HG03442 (cell line): ENCODE data around the gene VAV3.
A peak's percentile ranks its signal among the peaks of the same experiment; 100 is the strongest.

Experiments used
- ATAC-seq: cut with Tn5 transposase; IDR thresholded peaks from one replicate; pipeline ENCODE4 v1.9.1; 2021; ENCODE audit warnings: mild to moderate bottlenecking, moderate library complexity; ENCODE audit not compliant: unreplicated experiment

Gene VAV3

DNA sequence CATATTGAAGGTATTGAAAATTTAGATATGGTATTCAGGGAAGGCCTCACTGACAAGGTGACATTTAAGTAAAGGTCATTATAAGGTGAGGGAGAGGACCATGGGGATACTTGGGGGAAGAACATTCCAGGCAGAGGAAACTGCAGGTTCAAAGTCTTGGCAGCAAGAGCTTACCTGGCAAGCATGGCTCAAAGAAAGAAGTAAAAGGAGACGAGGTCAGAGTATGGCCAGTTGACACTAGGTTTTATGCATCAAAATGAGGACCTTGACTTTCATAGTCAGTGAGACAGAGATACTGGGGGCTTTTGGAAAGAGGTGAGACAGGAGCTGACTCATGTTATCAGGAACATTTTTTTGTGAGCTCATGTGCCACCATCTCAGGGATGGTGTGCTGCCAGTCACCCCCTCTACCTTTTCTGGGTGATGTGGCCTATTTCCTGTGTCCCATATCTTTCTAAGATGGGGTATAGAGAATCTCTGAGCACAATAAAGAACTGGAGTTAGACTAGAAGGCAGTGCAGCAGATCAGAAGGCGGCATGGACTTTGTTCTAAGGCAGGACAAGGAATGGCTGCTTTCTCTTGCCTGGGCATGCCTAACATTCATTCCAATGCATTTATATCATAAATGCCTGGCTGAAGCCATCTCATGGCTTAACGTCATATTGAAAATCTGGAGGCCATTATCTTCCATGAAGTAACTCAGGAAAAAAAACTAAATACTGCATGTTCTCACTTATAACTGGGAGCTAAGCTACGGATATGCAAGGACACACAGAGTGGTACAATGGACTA is 417.4 kb downstream of the VAV3 start:
- no peak for ATAC-seq

DNA sequence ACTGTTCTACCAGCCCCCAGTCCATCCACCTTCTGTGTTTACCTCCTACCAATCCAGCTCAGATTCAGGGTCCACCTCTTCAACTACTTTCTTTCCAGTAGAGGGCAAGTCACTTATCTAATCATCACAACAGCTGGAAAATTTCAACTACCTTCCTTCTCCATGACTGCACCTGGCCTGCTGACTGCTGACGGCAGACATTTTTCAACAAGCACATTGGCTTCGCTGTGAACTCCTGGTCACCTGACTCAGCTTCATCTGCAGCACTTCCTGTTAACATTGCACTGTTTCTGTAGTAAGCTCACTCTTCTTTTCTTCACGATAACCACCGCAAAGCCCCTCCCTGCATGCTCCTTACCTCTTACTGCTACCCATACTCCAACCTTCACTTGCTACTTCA is 418.4 kb downstream of the VAV3 start:
- no peak for ATAC-seq

DNA sequence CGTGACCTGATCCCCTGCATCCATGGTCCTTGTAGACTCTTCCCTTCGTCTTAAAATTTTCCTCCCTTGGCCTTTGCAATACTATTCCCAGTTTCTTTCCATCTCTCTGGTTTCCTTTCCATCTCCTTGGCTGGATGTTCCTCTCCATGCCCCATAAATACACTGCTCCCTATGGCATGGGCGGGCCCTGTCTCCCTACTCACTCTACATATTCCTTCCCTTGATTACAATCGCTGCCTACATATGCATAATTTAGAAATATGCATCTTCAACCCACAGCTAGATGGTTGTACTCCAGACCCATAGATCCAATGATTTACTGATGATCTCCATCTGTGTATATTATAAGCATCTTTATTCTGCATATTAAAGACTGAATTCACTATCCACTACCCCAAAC is 419.1 kb downstream of the VAV3 start:
- no peak for ATAC-seq

DNA sequence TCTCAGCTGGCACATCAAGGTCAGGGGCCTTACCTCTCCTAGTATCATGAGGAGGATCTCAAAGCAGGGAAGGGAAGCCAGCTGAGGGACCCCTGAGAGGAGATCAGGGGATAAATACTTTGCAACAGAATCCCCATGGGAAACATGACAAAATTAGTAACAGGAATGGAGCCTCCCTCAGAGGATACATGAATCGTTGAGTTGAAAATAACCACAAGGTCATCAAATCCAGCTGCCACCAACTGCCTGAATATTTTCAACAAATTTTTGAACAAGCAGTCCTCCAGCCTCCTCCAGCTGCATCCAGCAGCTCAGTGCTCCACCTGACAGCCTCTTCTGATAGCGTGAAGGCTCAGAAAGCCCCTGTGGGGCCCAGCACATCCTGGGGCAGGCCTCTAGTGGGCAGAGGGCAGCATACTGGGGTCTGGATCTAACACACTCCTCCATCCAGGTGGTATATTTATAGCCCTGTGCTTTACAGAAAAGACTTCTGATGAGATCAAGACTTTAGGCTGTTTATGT is 419.9 kb downstream of the VAV3 start:
- no peak for ATAC-seq

DNA sequence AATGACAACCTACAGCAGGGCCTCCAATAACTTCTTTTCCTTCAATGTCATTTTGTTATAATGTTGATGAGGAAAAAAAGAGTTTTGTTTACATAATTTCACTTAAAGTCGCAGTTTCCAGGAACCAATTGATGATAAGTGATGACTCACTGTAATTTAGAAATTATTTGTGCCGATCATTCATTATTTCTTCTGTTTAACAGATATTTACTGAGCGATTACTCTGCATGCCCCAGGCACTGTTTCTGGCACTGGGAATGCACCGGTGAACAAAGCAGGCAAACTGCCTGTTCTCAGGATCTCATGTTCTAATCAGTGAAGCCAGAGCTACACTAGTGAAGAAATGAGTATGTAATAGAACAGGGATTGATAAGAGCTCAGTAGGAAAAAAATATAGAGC is 420.7 kb downstream of the VAV3 start:
- no peak for ATAC-seq

DNA sequence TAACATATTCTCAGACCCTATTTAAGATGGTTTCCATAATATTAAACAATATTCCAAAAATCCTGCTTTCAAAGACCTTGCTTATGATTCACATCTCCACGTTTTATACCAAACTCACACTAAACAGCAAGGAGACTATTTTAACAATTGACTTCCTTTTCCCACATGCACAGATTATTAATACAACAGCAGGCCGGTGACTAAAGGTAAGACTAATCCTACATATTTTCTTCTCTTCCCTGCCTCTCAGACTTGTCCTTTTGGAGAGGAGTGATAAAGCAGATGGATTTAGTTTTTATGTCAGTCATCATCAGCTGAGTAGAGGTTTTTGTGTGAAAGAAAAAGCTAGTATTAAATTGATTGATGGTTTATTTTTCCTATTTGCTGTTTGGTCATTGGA is 423.6 kb downstream of the VAV3 start:
- ATAC-seq: no peak

DNA sequence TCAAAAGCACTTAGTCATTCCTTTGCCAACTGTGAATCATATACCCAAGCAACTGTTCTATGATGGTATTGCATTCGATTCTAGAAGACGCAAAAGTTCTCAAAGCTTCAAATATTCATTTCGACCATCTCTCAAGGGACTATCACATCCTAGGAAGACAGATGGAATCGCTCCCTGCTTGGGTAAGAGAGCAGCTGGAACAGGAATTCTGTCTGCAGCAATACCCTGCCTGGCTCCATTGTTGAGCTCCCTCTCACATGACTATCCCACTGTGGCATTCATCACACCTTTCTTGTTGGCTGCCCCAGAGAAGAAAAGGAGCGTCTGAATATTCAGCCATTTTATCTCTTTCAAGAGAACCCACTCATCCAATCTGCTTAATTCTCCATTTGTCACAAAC is 426.5 kb downstream of the VAV3 start:
- no peak for ATAC-seq

DNA sequence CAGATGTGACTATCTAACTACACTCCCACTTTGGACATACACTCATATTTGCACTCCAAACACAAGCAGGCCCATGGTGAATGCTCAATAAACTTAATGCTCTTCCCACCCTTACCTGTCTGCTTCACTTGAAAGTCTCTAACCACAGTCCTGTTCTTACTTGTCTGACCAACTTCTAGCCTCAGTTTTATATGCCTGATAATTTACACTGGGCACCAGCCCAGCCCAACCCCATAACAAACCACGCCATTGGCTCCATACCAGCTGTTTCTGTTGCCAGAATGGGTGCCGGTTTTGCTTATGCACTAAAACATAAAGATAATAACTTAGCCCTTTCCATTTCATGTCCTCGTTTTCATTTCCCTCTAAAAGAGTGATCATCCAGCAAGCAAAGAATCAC is 428.7 kb downstream of the VAV3 start:
- peak; percentile 47 for ATAC-seq

DNA sequence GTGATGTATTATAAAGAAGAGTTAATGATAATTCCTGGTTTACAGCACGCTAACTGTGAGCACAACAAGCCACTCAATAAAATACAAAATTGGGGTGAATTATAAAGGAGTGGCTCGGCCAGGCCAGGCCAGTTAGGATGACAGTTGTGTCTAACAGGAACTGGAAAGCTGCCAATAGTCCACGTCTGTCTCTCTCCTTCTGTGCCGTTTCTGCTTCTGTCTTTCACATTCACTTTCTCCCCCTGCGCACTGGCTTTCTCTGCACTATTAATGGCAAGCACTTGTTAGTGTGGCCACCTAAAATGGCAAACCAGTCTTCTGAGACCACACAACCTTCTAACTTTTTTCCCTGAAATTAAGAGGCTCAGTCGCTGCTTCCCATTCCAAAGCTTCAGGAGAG is 429.9 kb downstream of the VAV3 start:
- ATAC-seq: no peak

DNA sequence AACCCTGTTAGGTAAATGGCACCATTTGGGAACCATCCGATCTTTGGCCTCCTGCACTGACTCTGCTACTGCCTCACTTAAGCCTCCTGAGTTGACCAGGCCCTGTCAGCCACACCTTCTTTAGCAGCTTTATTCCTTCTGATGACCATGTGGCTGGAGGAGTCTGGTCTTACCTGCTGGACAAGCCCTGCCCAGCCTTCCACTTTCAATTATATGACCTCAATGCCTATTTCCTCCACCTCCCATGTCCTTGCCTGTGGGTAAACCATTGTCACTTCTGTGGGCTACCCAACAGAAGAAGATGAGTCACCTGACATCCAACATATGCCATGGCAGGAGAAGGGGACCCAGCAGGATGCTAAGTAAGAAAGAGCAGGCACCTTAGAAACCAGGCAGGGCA is 430.3 kb downstream of the VAV3 start:
- no peak for ATAC-seq

DNA sequence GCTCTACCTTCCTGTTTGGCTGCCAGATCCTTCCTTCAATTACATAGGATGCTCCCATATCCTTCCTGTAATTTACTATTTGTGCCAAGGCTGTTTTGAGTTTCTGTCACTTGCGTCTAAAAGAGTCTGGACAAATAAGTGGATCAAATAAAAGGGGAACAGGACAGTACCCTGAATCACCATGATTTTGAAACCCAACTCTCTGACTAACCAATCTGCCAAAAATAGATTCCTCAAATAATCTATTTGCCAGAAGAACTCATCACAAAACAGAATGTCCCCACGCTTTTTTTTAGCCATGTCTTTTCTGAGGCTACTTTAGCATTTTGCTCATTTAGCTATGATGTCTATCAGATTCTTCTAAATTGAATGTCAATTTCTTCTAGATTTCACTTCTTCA is 431.5 kb downstream of the VAV3 start:
- no peak for ATAC-seq

DNA sequence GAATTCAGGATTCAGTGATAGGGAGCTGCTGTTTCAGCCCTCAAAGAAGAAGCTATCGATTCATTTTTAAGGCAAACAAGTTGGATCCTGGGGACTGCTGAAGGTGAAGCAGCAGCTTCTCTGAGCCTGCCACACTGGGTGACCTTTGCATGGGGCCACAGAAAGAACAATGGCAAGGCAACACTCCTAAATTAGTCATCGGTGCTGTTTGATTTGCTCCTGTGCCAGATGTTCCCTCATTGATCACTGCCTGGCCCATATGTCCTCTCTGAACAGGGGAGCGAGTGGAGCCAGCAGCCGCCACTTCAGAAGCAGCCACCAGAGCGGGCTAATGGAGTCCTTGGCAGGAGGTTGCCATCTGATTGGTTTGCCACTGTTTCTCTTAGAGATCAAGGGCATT is 432.7 kb downstream of the VAV3 start:
- no peak for ATAC-seq

DNA sequence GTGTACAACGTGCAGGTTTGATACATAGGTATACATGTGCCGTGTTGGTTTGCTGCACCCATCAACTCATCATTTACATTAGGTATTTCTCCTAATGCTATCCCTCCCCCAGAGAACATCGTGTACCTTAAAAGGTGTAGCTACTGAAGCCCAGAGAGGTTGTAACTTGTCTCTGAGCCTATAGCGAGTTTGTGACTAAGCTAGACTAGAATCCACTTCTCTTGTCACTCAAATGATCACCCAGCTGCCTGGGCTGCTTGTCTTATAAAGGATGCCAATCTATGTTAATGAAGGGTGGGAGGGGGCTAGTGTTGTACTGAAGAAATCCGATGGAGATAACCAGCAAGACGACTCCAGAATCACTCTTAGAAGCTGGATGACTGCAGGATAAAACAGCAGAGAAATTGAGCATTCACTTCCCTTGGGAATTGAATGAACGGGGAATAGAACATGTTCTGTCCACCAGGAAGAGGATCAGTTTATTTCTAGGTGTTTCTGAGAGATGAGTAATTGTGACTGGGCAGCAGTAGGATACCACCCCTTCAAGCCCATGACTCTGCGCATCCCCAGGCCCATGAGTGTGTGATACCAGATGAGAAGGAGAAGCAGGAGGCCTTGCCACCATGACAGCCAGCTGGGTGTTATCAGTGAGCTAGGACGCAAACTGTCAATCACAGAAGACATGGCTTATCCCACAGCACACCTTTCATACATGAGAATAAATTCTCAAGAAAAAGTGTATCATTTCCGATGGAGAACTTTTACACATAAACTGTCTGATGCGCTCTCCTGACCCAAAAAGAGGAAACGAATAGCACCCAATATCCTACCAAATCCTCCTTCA is 433.7 kb downstream of the VAV3 start:
- no peak for ATAC-seq

DNA sequence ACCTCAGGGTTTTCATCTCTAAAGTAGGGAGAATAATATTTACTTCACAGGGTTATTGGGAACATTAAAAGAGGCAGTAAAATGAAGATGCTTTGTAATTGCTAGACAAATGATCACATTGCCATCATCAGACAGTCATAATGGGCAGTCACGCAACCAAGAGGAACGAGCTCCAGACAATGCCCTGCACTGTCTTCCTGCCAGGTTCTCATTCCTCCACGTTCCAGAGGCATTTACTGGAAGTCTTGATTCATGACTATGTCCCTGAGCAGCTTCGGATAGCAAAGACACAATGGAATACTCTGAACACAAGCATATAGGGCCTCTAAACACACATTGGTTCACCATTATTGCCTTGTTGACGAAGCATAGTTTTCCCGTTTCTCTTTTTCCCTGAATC is 434.4 kb downstream of the VAV3 start:
- ATAC-seq: no peak

DNA sequence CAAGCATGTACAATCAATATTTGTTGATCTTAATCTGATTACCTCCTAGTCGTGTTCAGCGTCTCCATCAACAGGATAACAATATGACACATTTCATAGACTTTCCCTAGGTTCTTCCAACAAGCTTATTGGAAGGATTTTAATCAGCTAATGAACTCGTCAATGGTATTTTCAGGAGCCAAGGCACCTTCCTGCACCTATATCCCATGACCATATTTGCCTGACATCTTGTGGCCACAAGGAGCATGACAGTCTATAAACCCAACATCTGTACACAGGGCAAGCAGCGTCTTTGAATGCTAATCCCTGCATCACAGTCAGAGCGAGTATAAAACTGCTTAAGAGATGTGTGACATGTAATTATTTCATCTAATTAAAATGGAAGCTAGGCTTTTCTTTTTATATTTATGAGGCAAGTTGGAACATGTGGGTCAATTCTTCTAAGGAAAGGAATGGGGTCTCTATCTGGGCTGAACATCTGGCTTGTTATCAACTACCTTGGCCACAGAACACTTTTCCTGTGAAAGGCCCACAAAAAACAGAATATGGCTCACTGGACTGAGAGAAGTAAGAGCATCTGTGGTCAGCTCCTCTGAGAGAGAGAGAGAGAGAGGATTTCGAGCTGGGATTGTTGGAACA is 435.4 kb downstream of the VAV3 start:
- ATAC-seq: peak; percentile 95

DNA sequence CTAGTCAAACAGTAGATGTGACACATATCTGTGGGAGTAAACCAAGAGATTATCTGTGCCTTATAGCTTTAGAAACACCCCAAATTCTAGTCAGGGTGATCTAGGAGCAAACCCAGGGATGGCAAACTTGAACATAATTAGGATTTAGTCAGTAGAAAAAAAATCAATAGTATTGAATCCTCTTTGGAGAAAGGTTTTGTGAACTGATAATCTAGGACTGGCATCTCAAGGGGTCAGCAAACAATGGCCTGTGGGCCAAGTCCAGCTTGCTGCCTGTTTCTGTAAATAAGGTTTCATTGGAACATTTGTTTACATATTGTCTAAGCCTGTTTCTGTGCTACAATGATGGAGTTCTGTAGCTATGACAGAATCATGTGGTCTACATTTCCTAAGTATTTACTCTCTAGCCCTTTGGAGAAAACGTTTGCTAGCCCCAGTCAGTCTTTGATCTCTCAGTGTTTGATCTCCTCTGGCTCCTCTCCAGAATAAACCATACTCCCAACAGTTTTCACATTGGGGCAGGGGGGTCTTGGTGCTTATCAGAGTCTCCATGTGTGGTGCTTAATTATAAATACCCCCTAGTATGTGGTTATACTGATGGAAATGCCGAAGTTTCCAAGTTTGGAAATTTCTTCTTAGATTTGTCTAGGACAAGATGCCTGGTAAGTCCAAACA is 438.3 kb downstream of the VAV3 start:
- no peak for ATAC-seq

DNA sequence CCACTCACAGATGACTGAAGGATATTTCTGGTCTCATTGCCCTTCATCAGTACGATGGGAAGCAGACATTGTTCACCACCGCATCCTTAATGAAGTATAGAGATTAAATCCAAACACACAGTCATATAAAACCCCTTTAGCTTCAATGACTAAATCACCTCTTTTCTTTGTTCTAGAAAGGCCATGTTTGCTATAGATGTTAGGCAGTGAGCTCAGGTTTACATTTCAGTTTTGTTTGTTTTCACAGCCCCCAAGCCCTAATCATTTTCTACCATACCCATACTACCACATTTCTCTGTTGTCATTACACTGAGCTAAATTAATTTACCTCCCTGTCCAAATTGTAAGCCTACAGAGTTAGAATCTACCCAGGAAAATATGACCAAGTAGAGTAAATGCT is 439.0 kb downstream of the VAV3 start:
- no peak for ATAC-seq

DNA sequence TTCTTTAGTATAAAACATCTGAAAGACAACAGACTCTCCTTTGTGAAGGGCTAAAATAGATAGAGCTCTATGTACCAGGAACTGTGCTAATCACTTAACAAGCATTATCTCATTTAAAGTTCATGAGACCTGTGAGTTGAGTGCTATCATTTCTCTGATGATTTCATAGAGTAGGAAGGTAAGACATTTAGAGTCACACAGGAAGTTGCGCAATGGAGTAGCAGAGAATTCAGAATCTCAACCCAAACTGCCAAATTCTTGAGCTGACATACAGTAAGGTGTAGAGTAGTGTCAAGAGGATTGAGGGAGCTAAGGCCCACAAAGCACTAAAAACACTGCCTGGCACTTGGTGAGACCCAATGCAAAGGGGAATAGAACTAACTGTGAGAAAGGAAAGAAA is 439.8 kb downstream of the VAV3 start:
- no peak for ATAC-seq

DNA sequence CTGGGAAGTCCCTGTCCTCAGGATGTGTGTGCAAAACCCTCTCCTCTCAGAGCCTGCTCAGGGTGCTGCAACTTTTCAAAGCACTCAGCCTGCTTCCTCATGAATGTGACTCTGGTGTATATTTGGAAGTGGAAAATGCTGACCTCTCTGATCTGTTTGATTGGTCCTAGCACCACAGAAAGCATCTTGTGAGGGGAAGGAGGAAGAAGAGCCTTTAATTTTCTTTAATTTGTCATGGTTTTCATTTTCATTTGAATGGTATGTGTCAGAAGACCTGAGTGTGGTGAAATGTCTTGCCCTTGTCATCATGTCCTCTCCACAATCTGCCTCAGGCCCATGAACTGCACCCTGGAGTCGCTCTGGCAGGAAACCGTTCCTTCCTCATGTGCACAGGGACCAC is 440.7 kb downstream of the VAV3 start:
- no peak for ATAC-seq

DNA sequence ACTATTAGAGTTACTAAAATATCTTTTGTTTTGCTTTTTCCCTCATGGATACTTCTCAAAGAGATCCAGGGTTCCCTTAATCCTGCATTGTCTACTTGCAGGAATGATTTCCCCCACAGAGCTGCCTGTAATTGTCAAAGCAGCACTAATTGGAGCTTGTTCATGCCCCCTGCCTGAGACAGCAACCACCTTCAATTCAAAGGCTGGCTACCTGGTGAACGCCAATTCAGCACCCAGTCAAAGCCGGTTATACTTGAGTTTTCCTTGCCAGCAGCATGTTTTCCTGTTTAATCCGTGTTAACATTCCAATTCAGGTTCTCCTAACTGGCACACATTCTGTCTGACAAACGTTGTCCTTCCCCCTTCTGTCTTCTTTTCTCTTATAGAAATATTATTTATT is 441.2 kb downstream of the VAV3 start:
- ATAC-seq: no peak

DNA sequence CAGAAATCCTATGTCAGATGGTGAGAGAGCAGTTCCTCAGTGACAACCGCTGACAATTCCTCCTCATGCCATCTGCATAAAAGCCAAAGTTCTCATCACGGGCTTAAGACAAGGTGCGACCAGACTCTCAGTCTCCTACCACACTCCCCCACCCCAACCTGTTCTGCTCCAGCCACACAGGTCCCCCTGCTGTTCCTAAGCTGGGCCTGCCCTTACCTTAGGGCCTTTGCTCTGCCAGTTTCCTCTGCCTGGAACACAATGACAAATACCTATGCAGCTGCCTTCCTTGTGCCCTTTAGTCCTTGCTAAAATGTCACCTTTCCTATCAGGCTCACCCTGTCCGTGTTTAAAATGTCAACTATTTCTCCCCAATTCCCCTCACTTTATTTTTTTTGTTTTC is 441.9 kb downstream of the VAV3 start:
- ATAC-seq: no peak
